H1 (cell line): ENCODE data around the gene OR10V1. TPM values are rescaled to one million over a fixed set of nuclear protein-coding genes. Genes with fewer than 3 reads are reported as not detected.

ENCODE experiments used
- CTCF ChIA-PET: fragments of 300-600 bp; sonication (Branson Sonifier 250); formaldehyde crosslinking; loops from one replicate; lab custom pipeline; 2021; ENCODE audit not compliant: partially characterized antibody; lab: Charles Lee
- POLR2A ChIA-PET: fragments of 300-600 bp; sonication (Branson Sonifier 250); formaldehyde crosslinking; loops from one replicate; lab custom pipeline; 2021; ENCODE audit warnings: inconsistent platforms; ENCODE audit not compliant: partially characterized antibody; lab: Charles Lee
- DNase-seq, 2 experiments: peaks; one replicate each; pipeline versions ENCODE4 v3.0.0 to v3.0.0-alpha.2; 2010 to 2022; ENCODE audit warnings: low spot score in 2 of 2, low read depth in 1 of 2, mixed read lengths in 1 of 2
- FAIRE-seq: peaks from 2 replicates; lab custom pipeline; 2011; peaks lifted over from hg19 to GRCh38; lab: Jason Lieb, UNC
- H2AFZ ChIP-seq: 2 replicates; pipeline ENCODE4 v1.8.1; 2012; ENCODE audit warnings: low read length, inconsistent platforms
- H2AK5ac ChIP-seq: 2 replicates; pipeline ENCODE4 v1.6.1; 2013; ENCODE audit warnings: low read depth, low read length
- H2BK120ac ChIP-seq: replicated peaks from 2 replicates; pipeline ENCODE3; 2013; ENCODE audit warnings: low read depth, low read length, inconsistent platforms
- H2BK12ac ChIP-seq: 2 replicates; pipeline ENCODE4 v1.6.1; 2013; ENCODE audit warnings: low read depth, low read length
- H2BK15ac ChIP-seq: 2 replicates; pipeline ENCODE4 v1.6.1; 2013; ENCODE audit warnings: low read length
- H2BK20ac ChIP-seq: 2 replicates; pipeline ENCODE4 v1.6.1; 2013; ENCODE audit warnings: low read length
- H2BK5ac ChIP-seq: 2 replicates; pipeline ENCODE4 v1.6.1; 2013; ENCODE audit warnings: low read depth, low read length
- H3K14ac ChIP-seq: 2 replicates; pipeline ENCODE4 v1.6.1; 2013; ENCODE audit warnings: inconsistent platforms; ENCODE audit not compliant: insufficient read length
- H3K18ac ChIP-seq: 2 replicates; pipeline ENCODE4 v1.6.1; 2013; ENCODE audit warnings: low read length; ENCODE audit errors: extremely low read depth
- H3K23ac ChIP-seq: 2 replicates; pipeline ENCODE4 v1.6.1; 2013; ENCODE audit warnings: inconsistent platforms; ENCODE audit not compliant: insufficient read length
- H3K23me2 ChIP-seq: 2 replicates; pipeline ENCODE4 v1.6.1; 2013; ENCODE audit warnings: low read depth, low read length
- H3K27ac ChIP-seq: 2 replicates; pipeline ENCODE4 v1.6.1; 2011; ENCODE audit warnings: low read depth, low read length, inconsistent platforms
- H3K27me3 ChIP-seq, 4 experiments: replicated peaks in 1 of 4; 1 replicate in 1 of 4; 2 replicates in 3 of 4; pipeline versions ENCODE4 v1.6.1 to v1.8.1; 2011 to 2013; ENCODE audit warnings: low read length in 3 of 4, mild to moderate bottlenecking in 3 of 4, inconsistent platforms in 2 of 4, mixed read lengths in 2 of 4, moderate library complexity in 1 of 4; ENCODE audit not compliant: control insufficient read depth in 3 of 4, insufficient read depth in 3 of 4; ENCODE audit errors: extremely low read depth in 1 of 4
- H3K36me3 ChIP-seq, 4 experiments: 2 replicates each; pipeline versions ENCODE4 v1.6.1 to v1.8.1; 2011 to 2013; ENCODE audit warnings: mild to moderate bottlenecking in 4 of 4, low read length in 3 of 4, moderate library complexity in 2 of 4, control low read depth in 1 of 4, inconsistent platforms in 1 of 4; ENCODE audit not compliant: insufficient read depth in 4 of 4, control insufficient read depth in 2 of 4
- H3K4ac ChIP-seq: replicated peaks from 2 replicates; pipeline ENCODE3; 2013; ENCODE audit warnings: low read length, low read depth, mixed read lengths, inconsistent platforms; ENCODE audit not compliant: insufficient read length
- H3K4me1 ChIP-seq, 4 experiments: replicated peaks in 1 of 4; 1 replicate in 1 of 4; 2 replicates in 3 of 4; pipeline versions ENCODE4 v1.6.1 to v1.8.1; 2011 to 2013; ENCODE audit warnings: low read length in 3 of 4, inconsistent platforms in 2 of 4, mixed read lengths in 1 of 4; ENCODE audit not compliant: insufficient read depth in 4 of 4, control insufficient read depth in 3 of 4
- H3K4me2 ChIP-seq, 2 experiments: 2 replicates each; pipeline versions ENCODE4 v1.6.1 to v1.8.1; 2011 to 2013; ENCODE audit warnings: low read depth in 2 of 2, low read length in 2 of 2, control low read depth in 1 of 2, inconsistent platforms in 1 of 2, mild to moderate bottlenecking in 1 of 2; ENCODE audit not compliant: insufficient read depth in 1 of 2
- H3K4me3 ChIP-seq, 4 experiments: fragments of 200-600, 300-600 bp in 1 of 4; sonication (generic), shearing (Covaris generic), sonication (Bioruptor Twin) in 1 of 4; 2 replicates each; pipeline versions ENCODE4 v1.5.1 to v1.8.1; 2011 to 2016; ENCODE audit warnings: low read length in 4 of 4, low read depth in 3 of 4, control low read depth in 2 of 4, inconsistent platforms in 2 of 4, mild to moderate bottlenecking in 2 of 4, mixed read lengths in 1 of 4, moderate library complexity in 1 of 4; ENCODE audit not compliant: insufficient read depth in 2 of 4; ENCODE audit errors: extremely low read depth in 1 of 4
- H3K56ac ChIP-seq: replicated peaks from 2 replicates; pipeline ENCODE3; 2013; ENCODE audit warnings: low read depth, mild to moderate bottlenecking, mixed read lengths, low read length, inconsistent platforms; ENCODE audit not compliant: insufficient read length
- H3K79me1 ChIP-seq: 2 replicates; pipeline ENCODE4 v1.6.1; 2013; ENCODE audit warnings: low read depth, low read length, control low read depth
- H3K79me2 ChIP-seq, 2 experiments: 2 replicates each; pipeline versions ENCODE4 v1.6.1 to v1.8.1; 2012 to 2013; ENCODE audit warnings: low read length in 2 of 2, mild to moderate bottlenecking in 2 of 2, inconsistent platforms in 1 of 2; ENCODE audit not compliant: insufficient read depth in 2 of 2, control insufficient read depth in 1 of 2
- H3K9ac ChIP-seq, 4 experiments: replicated peaks in 1 of 4; 1 replicate in 1 of 4; 2 replicates in 3 of 4; pipeline versions ENCODE4 v1.6.1 to v1.8.1; 2011 to 2013; ENCODE audit warnings: low read depth in 3 of 4, low read length in 3 of 4, control low read depth in 2 of 4, mild to moderate bottlenecking in 2 of 4, moderate library complexity in 2 of 4, inconsistent platforms in 1 of 4; ENCODE audit errors: extremely low read depth in 1 of 4
- H3K9me3 ChIP-seq, 2 experiments: 2 replicates each; pipeline versions ENCODE4 v1.6.1 to v1.8.1; 2012 to 2013; ENCODE audit warnings: mild to moderate bottlenecking in 2 of 2, moderate library complexity in 2 of 2, control low read depth in 1 of 2, inconsistent platforms in 1 of 2, low read depth in 1 of 2, low read length in 1 of 2, mixed read lengths in 1 of 2; ENCODE audit not compliant: insufficient read depth in 2 of 2
- H4K20me1 ChIP-seq, 2 experiments: replicated peaks in 1 of 2; 2 replicates each; pipeline versions ENCODE3 to v1.8.1; 2011 to 2013; ENCODE audit warnings: inconsistent platforms in 2 of 2, low read length in 2 of 2, mild to moderate bottlenecking in 1 of 2; ENCODE audit not compliant: insufficient read depth in 2 of 2, control insufficient read depth in 1 of 2
- H4K5ac ChIP-seq: 2 replicates; pipeline ENCODE4 v1.6.1; 2013; ENCODE audit warnings: low read length, low read depth, mixed read lengths, inconsistent platforms; ENCODE audit not compliant: insufficient read length
- H4K8ac ChIP-seq: 2 replicates; pipeline ENCODE4 v1.8.0; 2013; ENCODE audit warnings: mild to moderate bottlenecking, moderate library complexity, low read length, inconsistent platforms; ENCODE audit not compliant: insufficient read depth; ENCODE audit errors: extremely low read depth
- H4K91ac ChIP-seq: replicated peaks from 2 replicates; pipeline ENCODE3; 2013; ENCODE audit warnings: low read length, mixed read lengths, inconsistent platforms; ENCODE audit not compliant: insufficient read length
- BACH1 ChIP-seq: IDR thresholded peaks from 2 replicates; pipeline ENCODE4 v1.6.1; 2012; ENCODE audit warnings: low read length, improper control_type of control experiment
- FOSL1 ChIP-seq: IDR thresholded peaks from 2 replicates; pipeline ENCODE4 v1.6.1; 2011; ENCODE audit warnings: mild to moderate bottlenecking, low read depth, low read length, moderate library complexity; ENCODE audit not compliant: insufficient read depth
- GABPA ChIP-seq: IDR thresholded peaks from 2 replicates; pipeline ENCODE4 v1.6.1; 2011; ENCODE audit warnings: mild to moderate bottlenecking, low read length, moderate library complexity, borderline replicate concordance; ENCODE audit not compliant: insufficient read depth
- KDM1A ChIP-seq: fragments of 200-600, 300-600 bp; sonication (generic); IDR thresholded peaks from 2 replicates; pipeline ENCODE4 v1.7.1; 2016; ENCODE audit warnings: mild to moderate bottlenecking, low read length, borderline replicate concordance
- KDM4A ChIP-seq: IDR thresholded peaks from one replicate; pipeline ENCODE4 v1.7.1; 2012; ENCODE audit warnings: low read depth, mild to moderate bottlenecking, moderate library complexity, low read length, inconsistent platforms; ENCODE audit not compliant: severe bottlenecking
- MAFK ChIP-seq: IDR thresholded peaks from 2 replicates; pipeline ENCODE4 v1.6.1; 2012; ENCODE audit warnings: low read depth, mild to moderate bottlenecking, improper control_type of control experiment, low read length
- NANOG ChIP-seq: IDR thresholded peaks from 2 replicates; pipeline ENCODE4 v1.6.1; 2011; ENCODE audit warnings: low read length, low read depth, mild to moderate bottlenecking, inconsistent platforms; ENCODE audit not compliant: insufficient read depth, poor library complexity, severe bottlenecking
- POLR2AphosphoS5 ChIP-seq: IDR thresholded peaks from 2 replicates; pipeline ENCODE4 v1.6.1; 2011; ENCODE audit warnings: low read depth, low read length
- RXRA ChIP-seq: IDR thresholded peaks from 2 replicates; pipeline ENCODE4 v1.6.1; 2011; ENCODE audit warnings: low read depth, mild to moderate bottlenecking, low read length, moderate library complexity; ENCODE audit not compliant: insufficient read depth
- SP1 ChIP-seq: IDR thresholded peaks from 2 replicates; pipeline ENCODE4 v1.6.1; 2011; ENCODE audit warnings: low read depth, low read length
- TAF1 ChIP-seq: IDR thresholded peaks from 2 replicates; pipeline ENCODE4 v1.6.1; 2011; ENCODE audit warnings: mild to moderate bottlenecking, low read depth, low read length
- TAF7 ChIP-seq: optimal IDR thresholded peaks from 2 replicates; pipeline ENCODE3; 2011; ENCODE audit warnings: low read depth, mild to moderate bottlenecking, inconsistent platforms, low read length, moderate library complexity, borderline replicate concordance
- ZNF274 ChIP-seq: IDR thresholded peaks from 2 replicates; pipeline ENCODE4 v1.7.0; 2012; ENCODE audit warnings: low read length, borderline replicate concordance; ENCODE audit errors: extremely low read depth
- WGBS, 2 experiments: shearing (Covaris generic) in 1 of 2; methylation state at CpG; one replicate each; pipeline versions ENCODE4 v1.1.6 to v1.1.7; 2013 to 2015; ENCODE audit warnings: low lambda C conversion rate in 2 of 2, mixed read lengths in 2 of 2, inconsistent platforms in 1 of 2, low coverage in 1 of 2, missing lambda C conversion rate in 1 of 2; ENCODE audit not compliant: insufficient replicate concordance in 2 of 2, insufficient coverage in 1 of 2, insufficient read length in 1 of 2; ENCODE audit errors: extremely low coverage in 1 of 2, missing lambda C conversion rate in 1 of 2; 5-methylcytosine and 5-hydroxymethylcytosine counted together
- polyA plus RNA-seq, 7 experiments: library from polyadenylated mRNA; depleted of rRNA in 3 of 7; stranded (reverse) in 5 of 7; unstranded in 2 of 7; fragments of >200 nt in 5 of 7; fragments of 200-250 nt in 2 of 7; gene quantifications; 1 replicate in 5 of 7; 2 replicates in 1 of 7; 4 replicates in 1 of 7; pipeline versions ENCODE4 v1.2.1 to v1.2.3, GENCODE V29; 2011 to 2013; ENCODE audit warnings: missing spikeins in 2 of 7, mixed read lengths in 2 of 7
- total RNA-seq: library from RNA; stranded (reverse); fragmentation: NEBNext Ultra II Directional; extraction: Animal tissue kit (Norgen Biotek cat#: 25700); gene quantifications from 2 replicates; pipeline ENCODE4 v1.2.1, GENCODE V29; 2021

Gene OR10V1
- total and polyA plus RNA-seq, 2 of the 8 experiments (the other 6 are each of a cell fraction or from before 2014, with no cell fraction given), result not detected

DNA sequence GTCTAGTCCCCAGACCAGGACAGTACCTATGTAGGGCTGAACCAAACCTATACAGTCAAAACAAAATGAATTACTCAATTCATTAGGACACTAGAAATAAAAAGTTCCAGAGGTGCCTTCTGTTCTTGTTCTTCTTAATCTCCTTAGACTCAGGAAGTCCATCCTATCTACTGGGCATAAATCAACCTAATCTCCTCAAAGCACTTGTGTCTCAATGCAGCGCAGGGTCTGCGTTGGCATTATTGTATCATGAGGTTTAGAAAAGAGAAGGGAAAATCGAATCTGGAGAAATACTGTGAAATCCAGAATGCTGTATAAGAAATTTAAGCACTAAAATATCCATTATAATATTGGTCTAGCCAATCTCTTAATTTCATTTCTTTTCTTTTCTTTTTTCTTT lies 2.4 kb upstream of the OR10V1 start:
- no peak overlapping the region for H2BK15ac ChIP-seq
- H3K9ac ChIP-seq, result no peak overlapping the region
- H2BK120ac ChIP-seq, result no peak overlapping the region
- H3K79me2 ChIP-seq, result no peaks in the 10 kb centered on the region
- no peak overlapping the region for H2BK5ac ChIP-seq
- H2BK20ac ChIP-seq, result no peak overlapping the region
- WGBS, 2 experiments, result 89% methylated on average over 3 of the region's 3 CpGs; no CpG with 5 or more reads in 1 of the 2 experiments
- no peaks in the 10 kb centered on the region for H3K4me1 ChIP-seq
- no peak overlapping the region for H3K23ac ChIP-seq
- ChIA-PET CTCF (no interaction called here), POLR2A (no interaction called here)
- no peak overlapping the region for H3K56ac ChIP-seq
- no peak overlapping the region for H2AK5ac ChIP-seq
- H3K23me2 ChIP-seq, result no peaks in the 10 kb centered on the region
- FAIRE-seq (no peak), DNase-seq (no peak)
- H4K91ac ChIP-seq, result no peak overlapping the region
- H3K27me3 ChIP-seq, result no peaks in the 10 kb centered on the region
- no peak overlapping the region for H3K27ac ChIP-seq
- H3K14ac ChIP-seq, result no peak overlapping the region
- no peaks in the 10 kb centered on the region for H3K79me1 ChIP-seq
- H3K18ac ChIP-seq, result no peak overlapping the region
- H3K4me2 ChIP-seq, result no peak overlapping the region
- TF ChIP-seq POLR2AphosphoS5 (no peak), FOSL1 (no peak), NANOG (no peak), MAFK (no peak), KDM4A (no peak), GABPA (no peak), BACH1 (no peak), TAF1 (no peak), TAF7 (no peak), ZNF274 (no peak), RXRA (no peak), SP1 (no peak), KDM1A (no peak)
- no peak overlapping the region for H3K4me3 ChIP-seq
- no peak overlapping the region for H4K8ac ChIP-seq
- H2BK12ac ChIP-seq, result no peak overlapping the region
- H4K20me1 ChIP-seq, result no peaks in the 10 kb centered on the region
- H3K4ac ChIP-seq, result no peak overlapping the region
- H3K9me3 ChIP-seq, result no peaks in the 10 kb centered on the region
- H3K36me3 ChIP-seq, result no peaks in the 10 kb centered on the region
- no peak overlapping the region for H4K5ac ChIP-seq
- H2AFZ ChIP-seq, result no peak overlapping the region
